Upper lobe of right lung (tissue), 1 donor: ENCODE results near the gene MOGAT3. TPM values are rescaled to one million over a fixed set of nuclear protein-coding genes. Genes with fewer than 3 reads are reported as not detected.
"Not testable (repeated sequence)": the region's sequence is repeated elsewhere in the genome, so short reads cannot be mapped to it uniquely, and the experiment has no call there.

Experiments
- ATAC-seq: fragments of 200-7000 bp; cut with Tn5 transposase; one replicate; pipeline ENCODE4 v1.9.1; 2020; ENCODE audit warnings: mild to moderate bottlenecking, moderate library complexity
- DNase-seq: peaks from one replicate; pipeline ENCODE4 v3.0.0-alpha.2; 2020
- H3K27ac ChIP-seq: fragments of 200-600 bp; one replicate; pipeline ENCODE4 v1.8.0; 2022
- H3K27me3 ChIP-seq: fragments of 200-600 bp; one replicate; pipeline ENCODE4 v1.8.0; 2022; ENCODE audit warnings: mild to moderate bottlenecking
- H3K36me3 ChIP-seq: fragments of 200-600 bp; one replicate; pipeline ENCODE4 v1.8.0; 2022
- H3K4me1 ChIP-seq: fragments of 200-600 bp; one replicate; pipeline ENCODE4 v1.8.0; 2022
- H3K4me3 ChIP-seq: fragments of 200-600 bp; one replicate; pipeline ENCODE4 v1.8.0; 2022; ENCODE audit warnings: mild to moderate bottlenecking
- H3K9me3 ChIP-seq: fragments of 200-600 bp; one replicate; pipeline ENCODE4 v1.8.0; 2022
- intact Hi-C: fragments of 100-400 bp; cut with DNase I; formaldehyde crosslinking; loops from one replicate; pipeline ENCODE4 v1.11.0; 2022
- total RNA-seq: library from RNA; stranded (reverse); fragmentation: NEBNext Ultra II Directional; extraction: Animal tissue kit (Norgen Biotek cat#: 25700); gene quantifications from one replicate; pipeline ENCODE4 v1.2.1, GENCODE V29; 2021
- TF ChIP-seq, protein P1 (sequence below): fragments of 200-600 bp; IDR thresholded peaks from one replicate; pipeline ENCODE4 v1.8.0; 2022; ENCODE audit warnings: antibody characterized with exemption
- donor health status: DM: no; HTN: yes; CAD: no; lungs with severe emphysema.

MOGAT3 gene
- total RNA-seq, 1 donor from 2014 or later, result not detected

DNA sequence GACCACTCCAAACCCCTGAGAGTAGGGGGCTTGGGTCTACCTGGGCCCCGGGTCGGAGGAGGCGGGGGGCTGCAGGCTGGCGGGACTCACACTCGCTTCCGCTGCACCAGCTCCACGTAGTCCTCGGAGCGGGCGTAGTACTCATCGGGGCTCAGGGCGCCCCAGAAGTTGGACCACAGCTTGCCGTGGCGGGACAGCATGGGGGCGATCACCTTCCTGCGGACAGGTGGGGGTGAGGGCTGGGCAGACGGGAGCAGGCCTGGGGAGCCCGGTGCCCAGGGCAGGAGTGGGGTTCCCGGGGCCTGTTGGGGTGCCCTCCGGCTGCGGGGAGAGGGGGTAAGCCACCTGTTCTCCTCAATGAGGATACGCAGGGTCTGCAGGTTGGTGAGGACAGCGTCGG is 10.7 kb upstream of the MOGAT3 start:
- no peak for ATAC-seq
- intact Hi-C loops, result no loop called here
- peaks cover 8% of the 10 kb centered on the region for H3K4me1 ChIP-seq
- TF ChIP-seq, protein P1, sequence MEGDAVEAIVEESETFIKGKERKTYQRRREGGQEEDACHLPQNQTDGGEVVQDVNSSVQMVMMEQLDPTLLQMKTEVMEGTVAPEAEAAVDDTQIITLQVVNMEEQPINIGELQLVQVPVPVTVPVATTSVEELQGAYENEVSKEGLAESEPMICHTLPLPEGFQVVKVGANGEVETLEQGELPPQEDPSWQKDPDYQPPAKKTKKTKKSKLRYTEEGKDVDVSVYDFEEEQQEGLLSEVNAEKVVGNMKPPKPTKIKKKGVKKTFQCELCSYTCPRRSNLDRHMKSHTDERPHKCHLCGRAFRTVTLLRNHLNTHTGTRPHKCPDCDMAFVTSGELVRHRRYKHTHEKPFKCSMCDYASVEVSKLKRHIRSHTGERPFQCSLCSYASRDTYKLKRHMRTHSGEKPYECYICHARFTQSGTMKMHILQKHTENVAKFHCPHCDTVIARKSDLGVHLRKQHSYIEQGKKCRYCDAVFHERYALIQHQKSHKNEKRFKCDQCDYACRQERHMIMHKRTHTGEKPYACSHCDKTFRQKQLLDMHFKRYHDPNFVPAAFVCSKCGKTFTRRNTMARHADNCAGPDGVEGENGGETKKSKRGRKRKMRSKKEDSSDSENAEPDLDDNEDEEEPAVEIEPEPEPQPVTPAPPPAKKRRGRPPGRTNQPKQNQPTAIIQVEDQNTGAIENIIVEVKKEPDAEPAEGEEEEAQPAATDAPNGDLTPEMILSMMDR, result no peak
- H3K27me3 ChIP-seq, result no peaks in the 10 kb centered on the region
- peaks cover 72% of the 10 kb centered on the region for H3K36me3 ChIP-seq
- no peak overlapping the region for H3K27ac ChIP-seq
- no peak overlapping the region for H3K4me3 ChIP-seq
- no peak for DNase-seq
- H3K9me3 ChIP-seq, result no peaks in the 10 kb centered on the region

DNA sequence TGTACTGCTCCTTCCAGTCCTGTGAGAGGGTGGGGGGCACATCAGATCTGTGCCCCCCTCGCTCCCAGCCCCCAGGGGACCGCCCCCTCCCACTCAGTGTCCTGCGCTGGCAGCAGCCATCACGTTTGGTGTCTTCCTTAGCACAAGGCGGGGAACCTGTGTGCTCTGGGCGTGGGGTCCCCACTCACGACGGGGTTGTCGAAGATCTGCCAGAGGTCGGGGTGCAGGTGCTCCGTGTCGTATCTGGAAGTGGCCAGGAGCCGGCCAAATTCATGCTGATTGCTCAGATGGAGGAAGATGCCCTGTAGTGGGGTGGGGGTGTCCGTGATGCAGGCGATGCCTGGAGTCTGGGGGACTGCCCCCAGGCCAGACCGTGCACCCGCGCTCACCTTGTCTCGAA is 9.3 kb upstream of the MOGAT3 start:
- intact Hi-C loops, result no loop called here
- TF ChIP-seq, protein P1, result no peak
- no peaks in the 10 kb centered on the region for H3K4me1 ChIP-seq
- no peak for ATAC-seq
- no peak overlapping the region for H3K27ac ChIP-seq
- no peak overlapping the region for H3K4me3 ChIP-seq
- no peaks in the 10 kb centered on the region for H3K27me3 ChIP-seq
- H3K36me3 ChIP-seq, result peaks cover 71% of the 10 kb centered on the region
- no peaks in the 10 kb centered on the region for H3K9me3 ChIP-seq
- no peak for DNase-seq

- DNase-seq, result no peak
- H3K4me3 ChIP-seq, result no peak overlapping the region
- TF ChIP-seq, protein P1, result no peak
- H3K27me3 ChIP-seq, result no peaks in the 10 kb centered on the region
- no peaks in the 10 kb centered on the region for H3K9me3 ChIP-seq
- ATAC-seq, result no peak
- H3K4me1 ChIP-seq, result no peaks in the 10 kb centered on the region
- H3K27ac ChIP-seq, result no peak overlapping the region
- intact Hi-C loops, result no loop called here
- H3K36me3 ChIP-seq, result peaks cover 58% of the 10 kb centered on the region
Observed at GRCh38 chr7:101208794-101209193, 8.0 kb upstream of the MOGAT3 start.

GRCh38 chr7:101207459-101207858 is 6.6 kb upstream of the MOGAT3 start:
- H3K36me3 ChIP-seq, result peaks cover 47% of the 10 kb centered on the region
- no peak overlapping the region for H3K4me3 ChIP-seq
- ATAC-seq (no peak), DNase-seq (no peak)
- peaks cover 10% of the 10 kb centered on the region for H3K27me3 ChIP-seq
- H3K9me3 ChIP-seq, result no peaks in the 10 kb centered on the region
- no peak overlapping the region for H3K27ac ChIP-seq
- TF ChIP-seq, protein P1, result no peak
- intact Hi-C loops, result no loop called here
- no peaks in the 10 kb centered on the region for H3K4me1 ChIP-seq

- Histone ChIP-seq H3K4me1 (peaks cover 6% of the 10 kb centered on the region), H3K4me3 (no peak overlapping the region), H3K9me3 (no peaks in the 10 kb centered on the region), H3K27ac (no peak overlapping the region), H3K27me3 (peaks cover 18% of the 10 kb centered on the region), H3K36me3 (peaks cover 42% of the 10 kb centered on the region)
- intact Hi-C loops, result no loop called here
- ATAC-seq, result no peak
- no peak for DNase-seq
- TF ChIP-seq, protein P1, result no peak
Observed at GRCh38 chr7:101206665-101207042, 5.8 kb upstream of the MOGAT3 start.

DNA sequence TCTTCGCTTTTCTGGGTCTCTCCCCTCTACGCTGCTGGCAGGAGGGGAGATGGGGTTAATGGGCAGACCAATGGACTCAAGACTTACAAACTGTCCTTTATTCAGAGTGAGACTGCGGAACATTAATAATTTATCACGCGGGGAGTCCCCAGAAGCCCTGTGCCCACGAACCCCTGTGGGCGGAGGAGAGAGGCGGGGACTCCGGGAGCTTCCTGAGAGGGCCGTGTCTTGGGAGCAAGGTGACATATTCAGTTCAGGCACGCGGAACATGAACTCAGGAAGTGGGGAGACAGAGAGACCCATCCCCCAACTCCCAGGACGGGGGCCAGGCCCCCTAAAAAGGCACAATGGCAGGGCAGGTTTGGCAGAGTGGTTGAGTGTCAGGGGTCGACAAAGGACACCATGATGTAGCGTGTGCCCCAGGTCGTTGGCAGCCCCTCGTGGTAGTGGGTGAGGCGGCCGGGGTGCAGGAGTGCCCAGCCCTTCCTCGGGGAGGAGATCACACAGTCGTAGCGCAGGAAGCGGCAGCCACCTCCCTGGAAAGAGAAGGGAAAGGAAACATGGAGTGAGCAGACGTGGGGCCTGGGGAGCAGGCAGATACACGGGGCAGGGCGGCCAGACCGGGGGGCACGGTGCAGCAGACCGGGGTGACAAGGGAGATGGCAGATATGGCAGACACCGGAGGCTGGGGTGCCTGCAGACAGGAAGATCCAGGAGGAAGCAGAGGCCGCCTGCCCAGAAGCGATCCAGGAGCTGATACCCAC is 5.2 kb upstream of the MOGAT3 start:
- DNase-seq (no peak), ATAC-seq (no peak)
- no peaks in the 10 kb centered on the region for H3K9me3 ChIP-seq
- H3K4me1 ChIP-seq, result peaks cover 6% of the 10 kb centered on the region
- no peak overlapping the region for H3K4me3 ChIP-seq
- H3K27ac ChIP-seq, result no peak overlapping the region
- TF ChIP-seq, protein P1, result no peak
- intact Hi-C loops, result no loop called here
- peaks cover 23% of the 10 kb centered on the region for H3K27me3 ChIP-seq
- peaks cover 36% of the 10 kb centered on the region for H3K36me3 ChIP-seq

- DNase-seq, H3K4me1 ChIP-seq, intact Hi-C loops, H3K9me3 ChIP-seq, H3K27ac ChIP-seq, ATAC-seq, H3K4me3 ChIP-seq: not testable (repeated sequence)
- Histone ChIP-seq H3K27me3 (peaks cover 41% of the 10 kb centered on the region), H3K36me3 (peaks cover 16% of the 10 kb centered on the region)
Observed at GRCh38 chr7:101203740-101204738, 3.2 kb upstream of the MOGAT3 start.
